K562 (cell line): Measurements from ENCODE around the gene UQCRH. TPM values are rescaled to one million over a fixed set of nuclear protein-coding genes. Genes with fewer than 3 reads are reported as not detected.

Experiments used
- RREB1 ChIP-seq: fragments of 250-450 bp; sonication (Bioruptor Pico); IDR thresholded peaks from 2 replicates; pipeline ENCODE4 v1.4.0; 2020
- polyA plus RNA-seq, 8 experiments: library from polyadenylated mRNA; depleted of rRNA in 4 of 8; stranded (reverse) in 5 of 8; unstranded in 3 of 8; fragments of >200 nt; fragmentation: Nextera tagmentation in 2 of 8; fragmentation: Illumina TruSeq in 1 of 8; extraction: Ambion mirVana in 2 of 8; extraction: Trizol in 1 of 8; gene quantifications; 2 replicates each; pipeline versions ENCODE4 v1.2.1 to v1.2.3, GENCODE V29; 2011 to 2014; ENCODE audit warnings: inconsistent platforms in 1 of 8, missing spikeins in 1 of 8
- total RNA-seq, 7 experiments: library from RNA; depleted of rRNA in 6 of 7; stranded (reverse); fragments of >200 nt in 6 of 7; fragmentation: Illumina TruSeq in 2 of 7; extraction: Trizol in 2 of 7; gene quantifications; 2 replicates each; pipeline versions ENCODE4 v1.2.1 to v1.2.3, GENCODE V29; 2011 to 2021; ENCODE audit warnings: low replicate concordance in 1 of 7

Gene UQCRH
- total and polyA plus RNA-seq, 9 of the 15 experiments (the other 6 are each of a cell fraction or from before 2014, with no cell fraction given): 1,267 to 5,184 (median 2,410) TPM

- no peak for TF ChIP-seq RREB1 (CRISPR knock-in tag)
These were observed 38.0 kb downstream of the UQCRH start (continued) for GRCh38 chr1:46341222-46342083.
